HG03108 (cell line): ENCODE results near the gene ASIC4.
A peak's percentile ranks its signal among the peaks of the same experiment; 100 is the strongest.

Source experiments
- ATAC-seq: cut with Tn5 transposase; IDR thresholded peaks from one replicate; pipeline ENCODE4 v1.9.1; 2021; ENCODE audit warnings: moderate library complexity; ENCODE audit not compliant: unreplicated experiment

ASIC4 gene

DNA sequence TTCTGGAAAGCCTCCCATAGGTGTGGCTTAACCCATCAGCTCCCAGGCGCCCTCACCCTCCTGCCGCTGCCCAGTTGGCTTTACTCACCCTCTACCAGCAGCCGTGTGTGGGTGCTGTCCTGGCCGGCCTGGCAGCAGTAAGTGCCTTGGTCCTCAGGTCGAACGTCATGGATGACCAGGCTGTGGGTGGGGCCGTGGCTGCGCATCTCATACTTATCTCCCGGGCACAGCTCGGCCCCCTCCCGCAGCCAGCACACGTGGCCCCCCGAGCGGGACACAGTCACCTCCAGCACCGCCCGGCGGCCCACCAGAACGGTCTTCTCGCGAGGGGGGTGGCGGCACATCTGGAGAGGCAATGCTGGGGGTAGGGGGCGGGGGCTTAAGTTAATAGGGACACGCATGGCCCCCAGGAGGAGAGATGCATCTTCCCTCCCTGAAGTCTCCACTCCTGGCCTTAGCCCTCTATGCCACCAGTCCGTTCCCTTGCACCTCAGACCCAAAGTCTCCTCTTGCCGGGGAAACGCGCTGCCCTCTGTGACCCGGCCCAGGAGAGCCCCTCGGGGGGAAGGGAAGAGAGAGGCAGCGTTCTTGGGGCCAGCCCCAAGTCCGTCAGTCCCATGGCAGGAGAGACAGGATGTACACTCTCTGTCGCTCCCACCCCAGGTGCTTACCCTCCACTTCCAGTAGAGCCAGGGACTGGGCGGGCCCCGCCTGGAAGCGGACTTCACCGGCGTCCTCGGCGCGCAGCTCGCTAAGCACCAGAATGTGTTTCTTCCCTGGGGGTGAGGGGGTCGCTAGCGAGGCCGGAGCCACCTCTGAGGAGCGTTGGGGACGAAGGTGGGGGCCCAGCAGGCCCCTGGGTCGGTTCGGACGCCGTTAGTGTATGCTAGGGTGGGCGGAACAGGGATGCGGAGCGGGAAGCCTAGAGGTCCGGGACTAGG, 37.4 kb downstream of the ASIC4 start:
- ATAC-seq, result peak; percentile 26

DNA sequence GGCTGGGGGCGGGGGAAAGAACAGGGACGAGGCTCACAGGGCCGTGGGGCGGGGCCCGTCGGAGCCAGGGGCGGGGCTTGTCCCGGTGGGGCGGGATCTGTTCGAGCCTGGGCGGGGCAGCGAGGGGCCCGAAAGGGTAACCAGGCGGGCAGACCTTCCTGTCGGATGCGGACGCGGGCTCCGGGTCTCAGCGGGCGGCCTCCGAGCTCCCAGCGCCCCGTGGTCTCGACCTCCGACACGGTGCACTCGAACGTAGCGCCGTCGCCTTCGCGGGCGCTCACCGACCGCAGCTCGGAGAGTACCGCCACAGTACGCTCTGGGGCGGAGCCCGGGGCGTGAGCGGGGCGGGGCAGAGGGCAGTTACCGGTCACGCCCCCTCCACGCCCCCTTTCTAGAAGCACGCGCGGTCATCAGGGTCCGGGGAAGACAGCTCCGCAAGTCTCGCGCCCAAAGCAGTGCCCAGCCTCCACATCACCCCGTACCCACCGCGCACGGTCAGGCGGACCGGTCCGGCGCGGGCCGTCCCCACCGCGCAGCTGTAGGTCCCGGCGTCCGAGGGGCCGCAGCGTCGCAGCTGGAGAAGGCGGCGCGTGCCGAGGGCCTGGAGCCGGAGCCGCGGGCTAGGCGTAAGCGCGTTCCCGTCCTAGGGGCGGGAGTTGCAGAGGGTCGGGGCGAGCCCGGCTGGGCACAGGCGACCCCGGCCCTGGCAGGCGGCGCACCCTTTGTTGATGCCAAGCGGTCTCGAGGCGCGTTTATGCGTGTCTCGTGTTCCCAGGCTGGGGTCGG, 38.3 kb downstream of the ASIC4 start:
- peak; percentile 89 for ATAC-seq

DNA sequence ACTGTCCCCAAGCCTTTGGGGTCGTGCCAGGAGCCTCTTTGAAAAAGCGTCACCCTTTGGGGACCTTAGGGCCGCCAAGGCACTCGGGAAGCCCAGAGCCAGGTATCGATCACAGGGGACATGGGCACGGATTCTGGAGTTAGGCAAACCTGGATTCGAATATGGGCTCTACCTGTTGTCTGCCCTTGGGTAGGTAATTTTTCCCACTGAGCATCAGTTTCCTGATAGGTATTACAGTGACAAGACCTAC, 38.8 kb downstream of the ASIC4 start:
- ATAC-seq, result no peak

DNA sequence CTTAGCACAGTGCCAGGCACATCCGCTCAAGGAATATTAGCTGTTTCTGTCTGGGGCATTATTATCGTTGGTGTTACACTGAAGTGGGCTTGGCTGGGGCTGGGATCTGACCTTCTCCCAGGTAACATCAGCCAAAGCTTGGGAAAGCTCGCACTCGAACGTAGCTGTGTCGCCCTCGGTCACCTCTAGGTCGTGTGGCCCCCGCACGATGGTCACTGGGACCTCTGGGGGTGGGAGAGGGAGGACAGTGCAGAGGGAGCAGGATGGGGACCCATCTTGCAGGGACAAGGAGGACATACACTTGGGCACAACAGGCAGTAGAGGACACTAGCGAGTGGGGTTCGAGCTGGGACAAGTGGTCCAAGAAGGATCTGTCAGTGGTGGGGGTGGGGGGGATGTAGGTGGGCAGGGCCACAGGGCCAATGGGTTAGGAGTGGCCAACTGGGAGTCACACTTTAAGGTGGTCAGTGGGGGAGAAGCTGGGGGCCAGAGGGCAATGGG, 39.2 kb downstream of the ASIC4 start:
- ATAC-seq, result no peak

DNA sequence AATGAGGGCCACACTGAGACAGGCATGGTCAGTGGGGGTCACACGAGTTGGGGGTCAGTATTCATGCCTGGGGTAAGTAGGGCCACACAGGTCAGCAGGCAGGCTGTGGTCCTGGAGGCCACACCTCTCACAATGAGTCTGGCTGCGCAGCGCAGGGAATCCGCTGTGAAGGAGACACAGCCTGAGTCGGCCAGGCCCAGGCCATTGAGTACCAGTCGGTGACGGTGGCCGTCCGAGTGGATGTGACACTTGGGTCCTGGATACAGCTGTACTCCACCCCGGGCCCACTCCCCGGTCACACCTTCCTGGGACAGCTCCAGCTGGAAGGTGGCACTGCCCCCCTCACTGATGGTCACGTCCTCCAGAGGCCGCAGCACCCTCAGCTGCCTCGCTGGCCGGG, 40.1 kb downstream of the ASIC4 start:
- ATAC-seq, result no peak

DNA sequence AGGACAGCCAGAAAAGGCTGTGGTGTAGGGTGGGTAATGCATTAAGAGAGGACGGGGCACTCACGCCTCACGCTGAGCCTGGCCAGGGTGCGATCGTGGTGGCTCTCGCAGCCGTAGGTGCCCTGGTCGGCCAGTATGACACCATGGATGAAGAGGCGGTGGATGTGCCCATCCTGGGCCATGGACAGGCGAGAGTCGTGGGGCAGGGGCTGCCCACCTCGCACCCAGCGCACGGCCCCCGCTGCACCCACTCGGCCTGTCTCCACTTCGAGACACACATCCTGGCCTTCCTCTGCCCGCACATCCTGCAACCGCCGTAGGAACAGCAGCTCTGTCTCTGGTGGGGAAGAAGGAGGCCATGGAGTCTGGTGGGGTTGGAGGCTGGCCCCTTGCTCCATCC, 41.7 kb downstream of the ASIC4 start:
- no peak for ATAC-seq

DNA sequence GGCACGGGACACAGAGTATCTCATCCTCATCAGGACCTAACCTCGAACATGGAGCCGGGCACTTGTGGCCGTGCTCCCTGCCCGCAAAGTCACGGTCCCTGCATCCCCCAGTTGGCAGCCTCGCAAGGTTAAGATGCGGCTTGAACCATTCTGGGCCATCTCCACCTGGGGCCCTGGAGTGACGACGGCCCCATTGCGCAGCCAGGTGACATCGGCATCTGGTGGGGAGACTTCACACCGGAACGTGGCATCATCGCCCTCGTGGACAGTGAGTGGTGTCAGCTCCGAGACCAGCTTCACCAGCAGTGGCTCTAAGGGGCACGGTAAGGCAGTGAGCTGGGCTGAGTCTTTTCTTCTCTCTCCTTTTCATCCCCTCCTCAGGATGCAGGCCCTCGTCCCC, 42.1 kb downstream of the ASIC4 start:
- no peak for ATAC-seq

DNA sequence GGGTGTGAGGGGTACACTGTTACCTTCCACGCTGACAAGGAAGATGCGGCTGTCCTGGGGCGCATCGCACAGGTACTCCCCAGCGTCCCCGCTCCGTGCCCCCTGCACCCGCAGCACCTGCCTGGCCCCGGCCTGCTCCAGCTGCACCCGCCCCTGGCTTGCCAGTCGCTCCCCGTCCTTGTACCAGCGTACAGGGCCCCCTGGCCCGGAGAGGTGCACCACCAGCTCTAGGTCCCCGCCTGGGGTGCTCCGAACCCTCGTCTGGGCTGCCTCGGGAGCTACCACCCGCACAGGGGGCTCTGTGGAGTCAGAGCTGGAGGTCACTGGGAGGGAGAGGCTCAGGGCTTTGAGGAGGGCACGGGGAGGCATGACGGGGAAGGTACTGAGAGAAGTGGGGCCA, 43.0 kb downstream of the ASIC4 start:
- no peak for ATAC-seq

DNA sequence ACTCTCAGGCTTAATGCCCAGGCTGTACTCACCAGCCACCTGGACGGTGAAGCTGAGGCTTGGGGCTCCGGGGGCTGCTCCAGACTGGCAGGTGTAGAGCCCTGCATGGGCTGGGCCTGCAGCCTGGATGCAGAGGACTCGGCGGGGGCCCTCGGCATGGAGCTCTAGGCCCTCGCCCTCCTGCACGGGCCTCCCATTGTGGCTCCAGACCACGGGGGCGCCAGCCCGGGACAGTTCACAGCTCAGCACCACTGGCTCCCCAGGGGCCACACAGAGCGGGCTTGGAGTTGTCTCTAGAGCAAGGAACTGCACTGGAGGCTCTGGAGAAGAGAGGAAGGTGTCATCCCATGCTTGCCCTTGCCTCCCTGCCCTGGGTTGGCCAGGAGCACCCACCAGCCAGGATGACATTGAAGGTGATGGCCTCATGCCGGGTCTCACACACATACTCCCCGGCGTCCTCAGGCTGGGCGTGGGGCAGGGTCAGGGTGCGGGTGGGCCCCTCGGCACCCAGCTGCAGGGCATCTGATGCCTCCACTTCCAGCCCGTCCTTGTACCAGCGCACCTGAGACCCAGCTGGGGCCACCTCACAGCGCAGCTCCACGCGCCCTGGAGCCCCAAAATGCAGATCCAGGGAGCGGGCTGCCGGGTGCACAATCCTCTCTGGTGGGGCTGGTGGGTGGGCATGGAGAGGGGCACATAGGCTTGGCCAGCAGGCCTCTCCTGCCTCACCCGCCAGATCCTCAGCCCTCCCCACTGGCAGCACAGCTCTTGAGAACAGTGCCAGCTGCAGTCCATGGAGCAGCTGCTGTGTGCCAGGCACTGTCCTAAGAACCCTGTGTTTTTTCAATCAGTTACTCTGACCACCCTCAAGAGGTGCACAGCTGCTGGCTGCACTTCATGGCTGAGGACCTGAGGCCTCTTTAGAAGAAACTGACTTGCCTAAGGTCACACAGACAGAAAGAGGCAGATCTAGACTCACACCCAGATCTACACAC, 43.8 kb downstream of the ASIC4 start:
- ATAC-seq, result no peak

DNA sequence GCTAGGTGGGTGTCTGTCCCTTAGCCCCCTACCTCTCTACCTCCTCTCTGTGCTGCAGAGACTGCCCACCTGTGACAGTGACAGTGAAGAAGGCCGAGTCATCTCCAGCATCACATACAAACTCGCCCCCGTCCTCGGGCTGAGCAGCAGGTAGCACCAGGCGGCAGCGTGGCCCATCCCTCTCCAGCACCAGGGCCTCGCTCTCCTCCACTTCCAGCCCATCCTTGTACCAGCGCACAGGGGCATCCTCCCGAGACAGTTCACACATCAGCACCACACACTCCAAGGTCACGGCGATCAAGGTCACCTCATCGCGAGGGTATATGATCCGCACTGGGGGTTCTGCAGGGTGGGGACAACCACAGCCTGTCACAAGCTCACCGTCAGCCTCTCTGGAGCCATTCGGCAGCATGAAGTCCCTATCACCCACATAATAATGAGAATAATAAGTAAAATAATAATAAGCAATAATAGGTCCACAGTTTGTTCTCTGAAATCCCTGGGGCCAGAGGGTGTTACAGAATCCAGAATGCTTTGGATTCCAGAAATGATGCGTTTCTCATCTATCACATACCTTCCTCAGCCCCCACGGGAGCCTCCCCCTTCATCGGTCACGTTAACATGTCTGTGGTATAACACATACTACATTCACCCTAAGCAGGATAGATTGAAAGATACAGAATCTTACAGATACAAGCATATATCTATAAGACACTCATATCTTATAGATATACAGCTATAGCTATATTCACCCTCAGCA, 45.1 kb downstream of the ASIC4 start:
- no peak for ATAC-seq

DNA sequence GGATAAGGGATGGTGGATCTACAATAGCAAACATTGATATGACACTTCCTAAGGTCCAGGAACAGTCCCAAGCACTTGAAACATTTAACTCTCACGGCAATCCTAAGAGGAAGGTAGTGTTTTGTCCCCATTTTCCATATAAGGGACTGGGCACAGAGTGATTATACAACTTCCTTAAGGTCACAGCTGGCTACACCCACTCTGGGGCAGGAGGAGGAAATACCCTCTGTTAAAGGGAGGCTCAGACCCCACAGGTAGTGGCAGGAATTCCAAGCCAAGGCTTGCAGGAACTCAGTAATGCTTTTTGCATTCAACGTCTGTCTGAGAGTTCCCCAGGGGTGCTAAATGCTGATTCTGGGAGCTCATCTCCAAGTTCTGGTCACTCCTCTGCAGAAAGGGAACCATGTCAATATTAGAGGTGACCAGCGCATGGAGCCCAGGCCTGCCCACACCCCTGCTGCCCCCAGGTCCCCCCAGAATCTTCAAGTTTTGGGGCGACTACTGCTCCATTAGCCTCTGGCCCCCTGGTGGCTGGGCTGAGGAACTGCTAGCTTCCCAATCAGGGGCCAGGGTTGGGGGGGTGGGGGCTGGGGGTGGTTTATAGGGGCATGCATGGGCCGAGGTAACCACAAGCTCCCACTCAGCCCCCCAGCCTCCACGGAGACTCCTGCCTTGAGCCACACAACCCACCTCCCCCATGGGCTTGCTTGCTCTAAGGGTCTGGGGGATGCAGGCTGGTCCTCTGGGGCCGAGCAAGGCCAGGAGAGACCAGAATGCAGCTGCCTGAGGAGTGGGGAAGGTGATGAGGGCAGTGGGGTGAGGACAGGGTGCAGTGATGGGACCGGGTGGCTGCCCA, 46.0 kb downstream of the ASIC4 start:
- ATAC-seq, result no peak

DNA sequence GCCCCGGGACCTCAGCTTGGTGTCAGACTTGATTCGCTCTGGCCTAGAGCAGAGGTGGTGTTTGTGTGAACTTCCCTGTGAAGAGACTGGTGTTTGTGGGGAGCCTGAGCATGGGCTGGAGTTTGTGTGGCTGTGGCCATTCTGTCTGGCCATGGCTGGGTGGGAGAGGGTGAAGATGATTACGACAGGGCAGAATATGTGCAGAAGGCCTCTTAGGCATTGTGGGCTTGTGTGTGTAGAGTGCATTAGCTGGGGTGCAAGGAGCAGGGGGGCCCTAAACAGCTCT, 46.6 kb downstream of the ASIC4 start:
- ATAC-seq, result no peak

DNA sequence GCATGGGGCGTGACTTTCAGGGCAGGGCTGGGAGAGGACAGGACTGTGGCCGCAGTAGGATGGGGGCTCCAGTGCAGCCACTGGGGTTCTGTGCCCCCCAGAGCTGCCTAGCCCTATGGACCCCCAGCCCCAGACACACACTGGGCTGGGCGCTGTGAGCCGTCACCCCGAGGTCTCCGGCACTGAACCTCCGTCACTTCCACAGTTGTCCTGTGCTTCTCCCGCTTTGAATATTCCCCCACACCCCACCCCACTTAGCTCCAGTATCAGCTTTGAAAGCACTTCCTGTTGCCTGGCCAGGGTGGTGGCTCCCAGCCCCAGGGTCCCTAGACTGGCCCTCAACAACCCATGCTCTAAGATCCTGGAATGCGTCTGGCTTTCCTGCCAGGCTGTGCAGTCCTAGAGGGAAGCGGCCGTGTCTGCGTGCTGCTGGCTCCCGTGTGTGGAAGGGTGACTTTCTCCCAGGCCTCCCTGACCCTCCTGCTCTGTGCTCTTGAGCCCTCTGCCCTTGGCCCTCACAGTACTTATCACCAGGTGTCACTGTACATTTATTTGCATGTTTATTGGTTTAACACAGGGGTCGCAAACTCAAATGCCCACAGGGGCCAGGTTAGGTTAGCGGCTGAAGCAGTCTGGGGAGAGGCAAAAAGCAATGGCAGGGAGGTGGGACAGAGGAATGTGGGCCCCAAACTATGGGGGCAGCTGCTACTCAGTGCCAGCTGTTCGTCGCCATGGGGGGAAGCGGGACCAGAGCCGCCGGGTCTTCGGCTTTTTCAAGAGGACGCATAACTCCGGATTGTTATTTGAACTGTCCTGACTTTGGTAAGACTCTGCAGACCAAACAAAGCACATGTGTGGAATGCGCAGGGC, 47.1 kb downstream of the ASIC4 start:
- ATAC-seq, result no peak

DNA sequence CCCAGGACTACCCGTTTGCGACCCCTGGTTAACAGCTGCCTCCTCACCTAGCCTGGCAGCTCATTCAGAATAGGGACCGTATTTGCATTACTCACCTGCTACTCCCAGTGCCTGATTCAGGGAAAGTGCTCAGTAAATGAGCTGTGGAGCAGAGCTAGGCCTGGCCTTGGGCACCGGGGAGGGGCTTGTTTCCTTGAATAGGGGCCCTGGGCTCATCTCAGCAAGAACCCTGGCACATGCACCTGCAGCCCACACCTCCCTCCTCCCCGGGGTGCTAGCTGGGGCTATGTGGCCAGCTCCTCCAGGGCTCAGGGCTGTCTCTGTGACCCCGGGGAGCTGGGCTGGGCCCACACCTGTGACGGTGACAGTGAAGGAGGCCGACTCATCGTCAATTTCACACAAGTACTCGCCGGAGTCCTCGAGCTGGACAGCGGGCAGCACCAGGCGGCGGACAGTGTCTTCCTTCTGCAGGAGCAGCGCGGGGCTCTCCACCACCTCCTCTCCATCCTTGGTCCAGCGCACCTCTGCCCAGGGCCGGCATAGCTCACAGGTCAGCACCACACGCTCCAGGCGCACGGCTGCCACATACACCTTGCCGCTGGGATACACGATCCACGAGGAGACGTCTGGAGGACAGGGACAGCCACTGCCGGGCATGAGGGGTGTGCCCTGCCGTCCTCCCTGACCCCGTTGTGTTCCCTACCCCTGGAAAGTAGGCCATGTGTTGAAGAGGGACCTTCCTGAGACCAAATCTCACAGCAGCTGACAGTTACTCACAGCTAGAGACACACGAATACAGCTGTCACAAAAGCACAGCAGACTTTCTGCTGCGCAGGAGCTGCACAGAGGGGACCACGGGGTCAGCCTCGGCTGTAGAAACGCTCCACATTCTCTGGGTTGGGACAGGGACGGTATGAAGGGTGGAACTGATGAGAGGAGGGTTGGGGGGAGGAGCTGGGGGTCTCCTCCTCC, 48.1 kb downstream of the ASIC4 start:
- ATAC-seq, result no peak

DNA sequence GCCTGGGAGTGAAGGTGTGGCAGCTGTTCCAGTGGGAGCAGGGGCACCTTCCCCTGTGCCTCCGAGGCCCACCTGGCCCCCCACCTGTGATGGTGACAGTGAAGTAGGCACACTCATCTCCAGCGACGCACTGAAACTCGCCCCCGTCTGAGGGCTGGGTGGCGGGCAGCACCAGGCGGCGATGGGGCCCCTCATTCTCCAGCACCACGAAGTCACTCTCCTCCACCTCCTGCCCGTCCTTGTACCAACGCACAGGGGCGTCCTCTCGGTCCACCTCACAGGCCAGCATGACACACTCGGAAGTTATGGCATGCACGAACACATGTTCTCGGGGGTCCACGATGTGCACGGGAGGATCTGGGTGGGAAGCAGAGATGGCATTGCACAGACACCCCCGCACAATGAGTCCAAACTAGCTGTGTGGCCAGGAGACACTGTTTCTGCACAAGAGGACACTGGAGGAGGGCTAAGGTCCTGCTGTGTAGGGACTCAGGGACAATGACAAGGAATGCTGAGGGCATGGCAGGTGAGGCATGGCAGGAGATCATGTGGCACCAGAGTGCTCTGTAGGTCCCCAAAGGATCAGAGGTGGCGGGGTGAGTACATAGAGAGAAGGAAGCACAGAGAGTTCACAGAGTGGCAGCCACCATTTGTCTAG, 49.1 kb downstream of the ASIC4 start:
- ATAC-seq, result no peak

DNA sequence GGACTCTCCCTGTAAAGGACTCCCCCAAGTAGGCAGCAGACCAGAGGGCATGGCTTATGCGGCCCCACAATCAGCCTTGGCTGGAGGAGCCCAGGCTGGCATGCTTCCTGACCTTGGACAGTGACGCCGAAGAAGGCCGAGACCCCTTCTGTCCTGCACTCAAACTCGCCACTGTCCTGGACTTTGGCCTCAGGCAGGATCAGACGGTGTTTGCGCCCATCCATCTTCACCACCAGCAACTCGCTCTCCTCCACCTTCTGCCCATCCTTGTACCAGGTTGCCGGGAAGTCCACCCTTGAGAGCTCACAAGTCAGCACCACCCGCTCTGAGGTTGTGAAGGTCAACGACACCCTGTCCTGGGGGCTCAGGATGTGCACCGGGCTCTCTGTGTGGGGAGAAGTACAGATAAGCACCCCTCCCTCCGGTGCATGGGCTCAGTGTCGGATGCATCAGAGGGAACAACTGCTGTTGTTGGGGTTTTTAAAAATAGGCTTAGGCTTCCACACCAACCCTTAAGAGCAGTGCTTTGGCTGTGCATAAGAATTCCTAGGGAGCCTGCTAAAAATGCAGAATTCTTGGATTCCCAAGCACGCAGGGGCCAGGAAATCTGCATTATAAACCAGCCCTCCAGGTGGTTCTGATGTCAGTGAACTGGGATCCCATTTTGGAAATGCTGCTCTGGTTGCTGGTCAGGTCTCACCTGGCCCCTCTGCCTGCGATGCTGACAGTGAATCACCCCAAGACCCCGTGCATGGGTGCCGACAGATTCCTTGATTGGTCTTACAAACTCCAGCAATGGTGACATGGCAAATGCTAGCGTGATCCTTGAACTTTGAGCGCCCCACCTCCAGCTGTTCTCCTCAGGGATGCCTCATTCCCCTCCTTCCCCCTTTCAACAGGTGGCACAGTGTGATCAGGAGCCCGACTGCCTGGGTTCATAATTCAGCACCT, 51.1 kb downstream of the ASIC4 start:
- ATAC-seq, result no peak
